ENCODE measurements around the gene HIVEP3.

Gene HIVEP3

DNA sequence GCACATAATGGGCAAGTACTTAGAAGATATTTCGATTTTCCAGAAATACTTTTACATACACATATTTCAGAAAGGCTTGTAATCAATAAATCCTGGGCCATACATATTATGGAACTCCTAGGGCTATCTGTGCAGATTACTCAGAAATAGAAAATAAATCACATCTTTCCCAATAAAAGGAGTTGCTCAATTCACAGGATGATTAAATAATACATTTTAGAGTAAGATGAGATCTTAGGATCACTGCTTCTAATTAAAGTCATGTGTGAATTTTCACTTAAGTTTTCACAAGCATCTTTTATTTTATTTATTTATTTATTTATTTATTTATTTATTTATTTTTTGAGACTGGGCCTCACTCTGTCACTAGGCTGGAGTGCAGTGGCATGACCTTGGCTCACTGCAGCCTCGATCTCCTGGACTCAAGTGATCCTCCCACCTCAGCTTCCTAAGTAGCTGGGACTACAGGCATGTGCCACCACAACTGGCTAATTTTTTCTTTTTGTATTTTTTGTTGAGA is 144.2 kb downstream of the HIVEP3 start:
- Histone ChIP-seq H3K27ac (ENCODE audit: low read depth, low read length) (no peak overlapping the region), H3K4me3 (ENCODE audit: low read depth in 1 of 5, low read length in 5 of 5) (no peak overlapping the region), H3K27me3 (ENCODE audit: control insufficient read depth in 5 of 5, insufficient read depth in 4 of 5, low read length in 5 of 5) (no peaks in the 10 kb centered on the region), H3K9me3 (ENCODE audit: control insufficient read depth in 5 of 5, low read length in 5 of 5) (no peaks in the 10 kb centered on the region), H3K9ac (ENCODE audit: low read length in 5 of 5) (no peak overlapping the region), H3K36me3 (ENCODE audit: control insufficient read depth in 5 of 5, insufficient read depth in 5 of 5, low read length in 5 of 5) (no peaks in the 10 kb centered on the region), H3K4me1 (ENCODE audit: control insufficient read depth in 5 of 5, insufficient read depth in 5 of 5, low read length in 5 of 5) (peaks cover 2 to 37% (median 28%) of the 10 kb centered on the region in 5 donors)

DNA sequence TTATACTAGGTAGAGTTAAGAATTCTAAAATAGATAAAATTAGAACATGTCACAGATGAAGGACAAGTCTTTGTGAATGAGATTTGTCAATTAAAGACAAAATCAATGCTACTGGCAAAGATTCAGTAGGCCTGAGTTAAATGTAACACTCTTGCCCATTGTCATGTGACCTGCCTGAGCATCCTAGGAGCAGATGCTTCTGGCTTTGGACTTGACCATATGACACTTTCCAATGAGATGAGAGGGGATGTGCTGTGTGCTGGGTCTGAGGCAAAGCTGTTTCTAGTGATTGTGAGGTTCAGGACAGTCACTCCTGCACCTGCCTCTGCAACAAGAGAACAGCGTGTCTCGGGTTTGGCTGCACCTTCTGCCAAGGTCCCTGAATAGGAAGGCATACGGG is 144.9 kb downstream of the HIVEP3 start:
- no peak overlapping the region for H3K9ac ChIP-seq (ENCODE audit: low read length in 5 of 5)
- no peaks in the 10 kb centered on the region for H3K27me3 ChIP-seq (ENCODE audit: control insufficient read depth in 5 of 5, insufficient read depth in 4 of 5, low read length in 5 of 5)
- no peaks in the 10 kb centered on the region for H3K36me3 ChIP-seq (ENCODE audit: control insufficient read depth in 5 of 5, insufficient read depth in 5 of 5, low read length in 5 of 5)
- H3K9me3 ChIP-seq (ENCODE audit: control insufficient read depth in 5 of 5, low read length in 5 of 5), result no peaks in the 10 kb centered on the region
- H3K4me1 ChIP-seq (ENCODE audit: control insufficient read depth in 5 of 5, insufficient read depth in 5 of 5, low read length in 5 of 5), result peaks cover 2 to 43% (median 28%) of the 10 kb centered on the region in 5 donors
- H3K27ac ChIP-seq (ENCODE audit: low read depth, low read length), result no peak overlapping the region
- H3K4me3 ChIP-seq (ENCODE audit: low read depth in 1 of 5, low read length in 5 of 5), result no peak overlapping the region

DNA sequence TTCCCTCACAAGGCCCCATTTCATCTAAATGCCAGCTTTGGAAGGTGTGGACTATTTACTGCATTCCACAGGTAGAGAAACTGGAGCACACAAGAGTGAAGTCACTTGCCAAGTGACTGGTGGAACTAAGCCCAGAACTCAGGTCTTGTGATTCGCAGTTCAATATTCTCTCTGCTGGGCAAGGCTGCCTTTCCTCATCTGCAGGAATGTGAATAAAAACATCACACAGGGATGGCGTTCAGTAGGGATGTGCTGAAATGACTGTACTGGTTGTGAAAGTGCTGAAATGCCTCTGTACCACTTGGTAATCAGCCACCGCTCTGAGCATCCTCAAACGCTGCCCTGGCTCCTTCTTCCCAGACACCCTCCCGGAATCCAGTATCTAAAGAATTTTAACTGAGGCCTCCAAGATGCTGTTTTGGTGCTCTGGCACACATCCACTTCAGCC is 145.6 kb downstream of the HIVEP3 start:
- Histone ChIP-seq H3K9me3 (ENCODE audit: control insufficient read depth in 5 of 5, low read length in 5 of 5) (no peaks in the 10 kb centered on the region), H3K36me3 (ENCODE audit: control insufficient read depth in 5 of 5, insufficient read depth in 5 of 5, low read length in 5 of 5) (no peaks in the 10 kb centered on the region), H3K9ac (ENCODE audit: low read length in 5 of 5) (no peak overlapping the region), H3K4me3 (ENCODE audit: low read depth in 1 of 5, low read length in 5 of 5) (no peak overlapping the region), H3K27ac (ENCODE audit: low read depth, low read length) (no peak overlapping the region), H3K27me3 (ENCODE audit: control insufficient read depth in 5 of 5, insufficient read depth in 4 of 5, low read length in 5 of 5) (no peaks in the 10 kb centered on the region), H3K4me1 (ENCODE audit: control insufficient read depth in 5 of 5, insufficient read depth in 5 of 5, low read length in 5 of 5) (peaks cover 2 to 43% (median 28%) of the 10 kb centered on the region in 5 donors)

DNA sequence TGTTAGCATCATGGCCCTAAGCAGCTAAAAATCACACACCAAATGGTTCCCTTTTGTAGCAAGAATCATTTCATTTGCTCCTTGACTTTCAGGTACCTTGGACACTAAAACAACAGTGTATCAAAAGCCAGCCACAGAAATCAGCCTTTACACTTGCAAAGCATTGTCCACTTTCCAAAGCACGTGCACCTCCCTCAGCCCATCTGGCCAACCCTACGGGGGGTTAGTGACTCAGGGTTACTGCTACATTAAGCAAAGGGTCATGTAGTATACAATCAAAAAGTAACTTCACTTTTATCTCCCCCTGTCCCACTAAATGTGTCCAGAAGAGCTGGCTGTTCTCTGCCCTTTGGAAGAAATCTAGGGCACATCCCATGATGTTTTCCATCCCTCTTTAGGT is 149.7 kb downstream of the HIVEP3 start:
- H3K36me3 ChIP-seq (ENCODE audit: control insufficient read depth in 5 of 5, insufficient read depth in 5 of 5, low read length in 5 of 5), result no peaks in the 10 kb centered on the region
- H3K9me3 ChIP-seq (ENCODE audit: control insufficient read depth in 5 of 5, low read length in 5 of 5), result no peaks in the 10 kb centered on the region
- no peak overlapping the region for H3K27ac ChIP-seq (ENCODE audit: low read depth, low read length)
- H3K27me3 ChIP-seq (ENCODE audit: control insufficient read depth in 5 of 5, insufficient read depth in 4 of 5, low read length in 5 of 5), result no peaks in the 10 kb centered on the region
- H3K4me3 ChIP-seq (ENCODE audit: low read depth in 1 of 5, low read length in 5 of 5), result no peak overlapping the region
- H3K4me1 ChIP-seq (ENCODE audit: control insufficient read depth in 5 of 5, insufficient read depth in 5 of 5, low read length in 5 of 5), result peaks cover 2 to 73% (median 58%) of the 10 kb centered on the region in 5 donors
- H3K9ac ChIP-seq (ENCODE audit: low read length in 5 of 5), result no peak overlapping the region

DNA sequence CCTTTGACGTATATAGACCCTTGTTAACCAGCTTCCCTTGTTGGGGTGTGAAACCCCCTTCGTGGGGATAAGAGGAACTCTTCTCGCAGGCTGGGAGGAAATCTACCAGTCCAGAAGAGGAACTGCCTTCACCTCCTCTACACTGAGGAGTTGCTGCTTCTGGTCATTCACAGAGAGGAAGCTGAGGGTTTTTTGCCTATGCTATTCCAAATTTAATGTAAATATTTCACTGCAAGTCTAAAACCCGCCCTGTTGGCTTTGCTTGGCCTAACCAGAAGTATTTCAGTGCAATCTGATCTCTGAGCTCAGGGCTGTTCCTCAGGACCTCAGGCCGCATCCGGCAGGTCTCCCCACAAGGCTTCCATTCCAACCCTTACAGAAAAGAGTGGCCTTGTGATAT is 150.1 kb downstream of the HIVEP3 start:
- H3K36me3 ChIP-seq (ENCODE audit: control insufficient read depth in 5 of 5, insufficient read depth in 5 of 5, low read length in 5 of 5), result no peaks in the 10 kb centered on the region
- no peaks in the 10 kb centered on the region for H3K9me3 ChIP-seq (ENCODE audit: control insufficient read depth in 5 of 5, low read length in 5 of 5)
- no peaks in the 10 kb centered on the region for H3K27me3 ChIP-seq (ENCODE audit: control insufficient read depth in 5 of 5, insufficient read depth in 4 of 5, low read length in 5 of 5)
- H3K9ac ChIP-seq (ENCODE audit: low read length in 5 of 5), result no peak overlapping the region
- H3K27ac ChIP-seq (ENCODE audit: low read depth, low read length), result no peak overlapping the region
- peaks cover 2 to 76% (median 61%) of the 10 kb centered on the region in 5 donors for H3K4me1 ChIP-seq (ENCODE audit: control insufficient read depth in 5 of 5, insufficient read depth in 5 of 5, low read length in 5 of 5)
- no peak overlapping the region for H3K4me3 ChIP-seq (ENCODE audit: low read depth in 1 of 5, low read length in 5 of 5)

DNA sequence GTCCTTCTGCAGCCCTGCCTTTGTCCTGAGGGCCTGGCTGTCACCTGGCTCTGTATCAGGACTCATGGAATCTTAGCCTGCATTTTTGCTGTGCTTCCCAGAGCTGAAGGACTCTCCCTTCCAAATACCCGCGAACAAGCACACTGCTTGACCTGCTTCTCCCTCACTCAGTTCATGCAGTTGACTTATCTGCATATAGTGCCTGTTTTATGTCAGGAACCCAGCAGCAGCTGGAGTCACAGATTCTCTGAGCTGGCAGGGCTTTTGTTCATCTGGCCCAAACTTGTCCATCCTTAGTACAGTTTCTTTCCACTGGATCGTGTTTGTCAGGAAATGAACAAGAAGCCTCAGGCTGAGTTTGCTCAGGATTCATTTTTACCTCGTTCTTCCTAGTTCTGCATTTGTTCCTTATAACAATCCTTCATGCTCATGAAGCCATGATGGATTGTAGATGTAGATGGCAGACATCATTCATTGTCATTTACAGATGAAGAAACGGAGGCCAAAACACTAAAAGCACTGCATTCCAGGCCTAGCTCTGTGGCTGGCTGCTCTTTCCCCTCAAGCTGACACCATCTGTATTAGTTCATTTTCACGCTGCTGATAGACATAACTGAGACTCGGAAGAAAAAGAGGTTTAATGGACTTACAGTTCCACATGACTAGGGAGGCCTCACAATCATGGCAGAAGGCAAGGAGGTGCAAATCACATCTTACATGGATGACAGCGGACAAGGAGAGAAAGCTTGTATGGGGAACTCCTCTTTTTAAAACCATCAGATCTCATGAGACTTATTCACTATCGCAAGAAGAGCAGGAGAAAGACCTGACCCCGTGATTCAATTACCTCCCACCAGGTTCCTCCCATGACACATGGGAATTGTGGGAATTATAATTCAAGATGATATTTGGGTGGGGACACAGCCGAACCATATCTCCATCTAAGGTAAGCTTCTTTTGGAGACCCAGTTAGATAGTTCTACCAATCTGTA is 150.9 kb downstream of the HIVEP3 start:
- Histone ChIP-seq H3K27ac (ENCODE audit: low read depth, low read length) (no peak overlapping the region), H3K9ac (ENCODE audit: low read length in 5 of 5) (no peak overlapping the region), H3K36me3 (ENCODE audit: control insufficient read depth in 5 of 5, insufficient read depth in 5 of 5, low read length in 5 of 5) (no peaks in the 10 kb centered on the region), H3K4me3 (ENCODE audit: low read depth in 1 of 5, low read length in 5 of 5) (no peak overlapping the region), H3K27me3 (ENCODE audit: control insufficient read depth in 5 of 5, insufficient read depth in 4 of 5, low read length in 5 of 5) (no peaks in the 10 kb centered on the region), H3K4me1 (ENCODE audit: control insufficient read depth in 5 of 5, insufficient read depth in 5 of 5, low read length in 5 of 5) (peaks cover 2 to 69% (median 55%) of the 10 kb centered on the region in 5 donors), H3K9me3 (ENCODE audit: control insufficient read depth in 5 of 5, low read length in 5 of 5) (no peaks in the 10 kb centered on the region)

DNA sequence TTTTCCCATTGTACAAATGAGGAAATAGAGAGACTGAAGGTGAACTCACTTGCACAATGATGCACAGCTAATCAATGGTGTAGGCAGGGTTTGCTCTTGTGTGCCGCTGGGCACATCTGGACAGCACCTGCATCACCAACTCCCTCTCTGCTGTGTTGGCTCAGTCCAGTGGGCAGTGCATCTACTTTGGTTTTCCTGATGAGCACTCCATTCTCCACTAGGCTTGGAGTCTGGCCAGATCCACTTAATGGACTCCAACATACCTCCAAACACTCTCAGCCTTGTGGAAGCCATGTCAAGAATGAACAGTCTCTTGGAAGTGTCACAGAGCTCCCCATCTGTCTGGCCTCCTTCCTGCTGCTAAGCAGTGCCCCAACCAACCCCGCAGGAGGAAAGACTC is 152.2 kb downstream of the HIVEP3 start:
- H3K4me3 ChIP-seq (ENCODE audit: low read depth in 1 of 5, low read length in 5 of 5), result no peak overlapping the region
- H3K9me3 ChIP-seq (ENCODE audit: control insufficient read depth in 5 of 5, low read length in 5 of 5), result peaks cover 0 to 3% (median 0%) of the 10 kb centered on the region in 5 donors
- no peak overlapping the region for H3K27ac ChIP-seq (ENCODE audit: low read depth, low read length)
- H3K9ac ChIP-seq (ENCODE audit: low read length in 5 of 5), result no peak overlapping the region
- H3K36me3 ChIP-seq (ENCODE audit: control insufficient read depth in 5 of 5, insufficient read depth in 5 of 5, low read length in 5 of 5), result no peaks in the 10 kb centered on the region
- peaks cover 2 to 60% (median 47%) of the 10 kb centered on the region in 5 donors for H3K4me1 ChIP-seq (ENCODE audit: control insufficient read depth in 5 of 5, insufficient read depth in 5 of 5, low read length in 5 of 5)
- no peaks in the 10 kb centered on the region for H3K27me3 ChIP-seq (ENCODE audit: control insufficient read depth in 5 of 5, insufficient read depth in 4 of 5, low read length in 5 of 5)

DNA sequence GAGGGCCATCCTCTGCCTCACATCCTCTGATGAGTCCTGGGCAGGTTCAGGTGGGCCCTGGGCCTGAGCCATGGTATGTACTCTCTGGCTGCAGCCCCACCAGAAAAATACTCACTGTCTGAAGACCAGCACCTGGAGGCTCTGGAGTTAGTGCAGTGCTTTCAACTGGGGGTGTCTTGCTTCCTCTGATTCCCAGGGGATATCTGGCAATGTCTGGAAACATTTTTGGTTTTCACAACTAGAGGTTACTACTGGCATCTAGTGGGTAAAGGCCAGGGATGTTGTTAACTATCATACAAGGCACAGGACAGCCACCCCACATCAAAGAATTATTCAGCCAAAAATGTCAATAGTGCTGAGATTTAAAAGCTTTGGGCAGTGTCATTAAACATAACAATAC is 152.7 kb downstream of the HIVEP3 start:
- peaks cover 0 to 3% (median 0%) of the 10 kb centered on the region in 5 donors for H3K9me3 ChIP-seq (ENCODE audit: control insufficient read depth in 5 of 5, low read length in 5 of 5)
- H3K27ac ChIP-seq (ENCODE audit: low read depth, low read length), result no peak overlapping the region
- no peaks in the 10 kb centered on the region for H3K27me3 ChIP-seq (ENCODE audit: control insufficient read depth in 5 of 5, insufficient read depth in 4 of 5, low read length in 5 of 5)
- H3K4me3 ChIP-seq (ENCODE audit: low read depth in 1 of 5, low read length in 5 of 5), result no peak overlapping the region
- H3K9ac ChIP-seq (ENCODE audit: low read length in 5 of 5), result no peak overlapping the region
- no peaks in the 10 kb centered on the region for H3K36me3 ChIP-seq (ENCODE audit: control insufficient read depth in 5 of 5, insufficient read depth in 5 of 5, low read length in 5 of 5)
- H3K4me1 ChIP-seq (ENCODE audit: control insufficient read depth in 5 of 5, insufficient read depth in 5 of 5, low read length in 5 of 5), result peaks cover 0 to 55% (median 42%) of the 10 kb centered on the region in 5 donors

DNA sequence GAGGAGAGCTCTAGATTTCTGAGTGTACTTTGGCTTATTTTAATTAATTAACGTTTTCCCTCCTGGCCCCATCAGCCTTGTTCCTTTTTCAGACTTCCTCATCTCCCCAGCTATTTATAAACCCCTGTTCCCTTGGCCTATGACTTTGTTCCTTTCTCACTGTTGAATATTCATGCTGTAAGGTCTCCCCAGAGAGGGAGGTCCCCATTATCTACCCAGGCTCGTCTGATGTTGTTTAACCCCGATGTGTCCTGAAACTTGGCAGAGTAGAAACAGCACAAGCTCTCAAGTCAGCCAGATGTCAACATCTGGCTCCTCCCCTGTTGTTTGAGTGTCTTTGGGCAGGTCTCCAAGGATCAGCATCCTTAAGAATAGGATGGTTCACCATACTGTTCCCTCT is 153.6 kb downstream of the HIVEP3 start:
- Histone ChIP-seq H3K9me3 (ENCODE audit: control insufficient read depth in 5 of 5, low read length in 5 of 5) (peaks cover 0 to 3% (median 0%) of the 10 kb centered on the region in 5 donors), H3K27me3 (ENCODE audit: control insufficient read depth in 5 of 5, insufficient read depth in 4 of 5, low read length in 5 of 5) (no peaks in the 10 kb centered on the region), H3K4me3 (ENCODE audit: low read depth in 1 of 5, low read length in 5 of 5) (peak overlapping the region in 1 of 5 donors; percentile 2), H3K4me1 (ENCODE audit: control insufficient read depth in 5 of 5, insufficient read depth in 5 of 5, low read length in 5 of 5) (peaks cover 0 to 54% (median 39%) of the 10 kb centered on the region in 5 donors), H3K27ac (ENCODE audit: low read depth, low read length) (no peak overlapping the region), H3K36me3 (ENCODE audit: control insufficient read depth in 5 of 5, insufficient read depth in 5 of 5, low read length in 5 of 5) (no peaks in the 10 kb centered on the region), H3K9ac (ENCODE audit: low read length in 5 of 5) (no peak overlapping the region)

DNA sequence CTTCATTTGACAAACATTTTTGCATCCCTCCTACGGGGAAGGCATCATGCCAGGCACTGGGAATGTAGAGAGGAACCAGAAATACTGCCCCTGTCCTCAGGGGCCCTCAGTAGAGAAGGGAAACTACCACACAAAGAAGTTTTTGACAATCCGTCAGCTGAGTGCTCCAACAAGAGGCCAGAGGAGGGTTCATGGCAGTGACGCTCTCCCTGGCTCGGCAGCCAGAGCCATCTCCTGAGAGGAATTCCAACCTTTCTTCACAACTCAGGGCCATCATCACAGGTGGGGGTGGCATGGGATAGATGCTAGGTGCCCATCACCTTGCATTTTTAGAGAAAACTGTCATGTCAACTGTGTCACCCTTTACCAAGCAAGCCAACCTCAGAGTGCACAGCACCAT is 154.1 kb downstream of the HIVEP3 start:
- no peak overlapping the region for H3K27ac ChIP-seq (ENCODE audit: low read depth, low read length)
- peak overlapping the region in 1 of 5 donors; percentile 2 for H3K4me3 ChIP-seq (ENCODE audit: low read depth in 1 of 5, low read length in 5 of 5)
- no peak overlapping the region for H3K9ac ChIP-seq (ENCODE audit: low read length in 5 of 5)
- H3K36me3 ChIP-seq (ENCODE audit: control insufficient read depth in 5 of 5, insufficient read depth in 5 of 5, low read length in 5 of 5), result no peaks in the 10 kb centered on the region
- H3K4me1 ChIP-seq (ENCODE audit: control insufficient read depth in 5 of 5, insufficient read depth in 5 of 5, low read length in 5 of 5), result peaks cover 0 to 54% (median 39%) of the 10 kb centered on the region in 5 donors
- no peaks in the 10 kb centered on the region for H3K27me3 ChIP-seq (ENCODE audit: control insufficient read depth in 5 of 5, insufficient read depth in 4 of 5, low read length in 5 of 5)
- H3K9me3 ChIP-seq (ENCODE audit: control insufficient read depth in 5 of 5, low read length in 5 of 5), result peaks cover 0 to 3% (median 0%) of the 10 kb centered on the region in 5 donors

All from subcutaneous abdominal adipose tissue (tissue), 5 donors.